Central memory CD8-positive, alpha-beta T cell (primary cell): Measurements from ENCODE around the gene CUL1.
A peak's percentile ranks its signal among the peaks of the same experiment; 100 is the strongest.

Experiments
- ATAC-seq: fragments of 150-1000 bp; cut with Tn5 transposase; replicated peaks from 2 replicates; pipeline ENCODE4 v1.10.0; 2022; ENCODE audit warnings: mild to moderate bottlenecking, moderate FRiP score, moderate number of reproducible peaks; ENCODE audit not compliant: poor library complexity, severe bottlenecking; ENCODE audit errors: extremely low read depth
- DNase-seq, 2 donors: peaks; one replicate each; pipeline ENCODE4 v3.0.0; 2021; ENCODE audit warnings: low spot score in 2 of 2
- H3K27ac Mint-ChIP-seq: one replicate; pipeline ENCODE4 v1.8.0; 2022; ENCODE audit warnings: low read depth, mild to moderate bottlenecking, moderate library complexity, mixed read lengths
- H3K27me3 Mint-ChIP-seq: one replicate; pipeline ENCODE4 v1.8.0; 2022; ENCODE audit warnings: mixed read lengths
- H3K36me3 Mint-ChIP-seq: one replicate; pipeline ENCODE4 v1.8.0; 2022; ENCODE audit warnings: mild to moderate bottlenecking, moderate library complexity, mixed read lengths; ENCODE audit not compliant: insufficient read depth
- H3K4me1 Mint-ChIP-seq: one replicate; pipeline ENCODE4 v1.8.0; 2022; ENCODE audit warnings: mixed read lengths
- H3K4me3 Mint-ChIP-seq: one replicate; pipeline ENCODE4 v1.8.0; 2022; ENCODE audit warnings: mild to moderate bottlenecking, moderate library complexity, mixed read lengths
- H3K9me3 Mint-ChIP-seq: one replicate; pipeline ENCODE4 v1.8.0; 2022; ENCODE audit warnings: mixed read lengths

The CUL1 gene

DNA sequence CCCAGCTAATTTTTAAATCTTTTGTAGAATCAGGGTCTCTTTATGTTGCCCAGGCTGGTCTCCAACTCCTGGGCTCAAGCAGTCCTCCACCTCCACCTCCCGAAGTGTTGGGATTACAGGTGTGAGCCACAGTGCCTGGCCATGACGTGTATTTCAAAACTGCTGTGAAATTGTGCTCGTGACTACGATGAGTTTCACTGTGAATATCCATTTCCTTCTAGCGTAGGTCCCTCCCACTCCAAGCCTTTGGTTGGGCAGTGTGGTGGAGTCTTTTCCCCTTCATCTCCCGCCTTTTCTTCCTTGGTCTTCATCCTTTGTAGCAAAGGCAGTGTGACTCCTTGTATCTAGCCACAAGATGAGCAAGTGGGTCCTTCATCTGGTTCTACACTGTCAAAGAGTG lies 56.2 kb downstream of the CUL1 start:
- H3K36me3 Mint-ChIP-seq = peaks cover 21% of the 10 kb centered on the region
- peaks cover 17% of the 10 kb centered on the region for H3K4me1 Mint-ChIP-seq
- peak overlapping the region; percentile 76 for H3K27ac Mint-ChIP-seq
- no peak overlapping the region for H3K4me3 Mint-ChIP-seq
- no peaks in the 10 kb centered on the region for H3K27me3 Mint-ChIP-seq
- DNase-seq = no peak
- no peak for ATAC-seq
- H3K9me3 Mint-ChIP-seq = no peaks in the 10 kb centered on the region

GRCh38 chr7:148761499-148762278 lies 63.0 kb downstream of the CUL1 start:
- H3K27ac Mint-ChIP-seq = no peak overlapping the region
- peaks cover 29% of the 10 kb centered on the region for H3K36me3 Mint-ChIP-seq
- H3K27me3 Mint-ChIP-seq = no peaks in the 10 kb centered on the region
- no peaks in the 10 kb centered on the region for H3K9me3 Mint-ChIP-seq
- H3K4me3 Mint-ChIP-seq = no peak overlapping the region
- DNase-seq (no peak), ATAC-seq (no peak)
- H3K4me1 Mint-ChIP-seq = no peaks in the 10 kb centered on the region

- Mint-ChIP-seq H3K9me3 (no peaks in the 10 kb centered on the region), H3K4me3 (no peak overlapping the region), H3K4me1 (no peaks in the 10 kb centered on the region), H3K27me3 (no peaks in the 10 kb centered on the region), H3K36me3 (peaks cover 34% of the 10 kb centered on the region), H3K27ac (peak overlapping the region; percentile 16)
- ATAC-seq (no peak), DNase-seq (no peak)
These were observed 64.9 kb downstream of the CUL1 start for GRCh38 chr7:148763622-148764021.

DNA sequence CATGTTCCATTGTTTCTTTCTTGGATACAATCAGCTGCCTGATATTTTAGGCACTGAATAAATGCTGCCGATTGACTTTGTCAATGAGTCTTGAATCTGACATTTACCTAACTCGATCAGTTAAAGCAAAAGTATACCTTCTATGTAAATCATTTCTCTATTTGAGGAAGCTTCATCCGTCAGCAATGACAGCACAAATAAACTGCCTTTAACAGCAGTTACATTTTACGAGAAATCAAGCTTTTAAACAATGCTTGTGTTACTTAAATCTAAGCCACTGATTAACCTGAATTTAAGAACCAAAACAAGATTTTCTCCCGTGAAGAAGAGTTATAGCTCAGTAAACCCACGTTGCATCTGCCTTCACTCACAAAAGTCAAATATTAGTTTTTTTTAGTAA lies 71.3 kb downstream of the CUL1 start:
- Mint-ChIP-seq H3K9me3 (no peaks in the 10 kb centered on the region), H3K4me3 (no peak overlapping the region), H3K27ac (no peak overlapping the region), H3K36me3 (peaks cover 32% of the 10 kb centered on the region), H3K4me1 (peaks cover 27% of the 10 kb centered on the region), H3K27me3 (no peaks in the 10 kb centered on the region)
- no peak for ATAC-seq
- no peak for DNase-seq

DNA sequence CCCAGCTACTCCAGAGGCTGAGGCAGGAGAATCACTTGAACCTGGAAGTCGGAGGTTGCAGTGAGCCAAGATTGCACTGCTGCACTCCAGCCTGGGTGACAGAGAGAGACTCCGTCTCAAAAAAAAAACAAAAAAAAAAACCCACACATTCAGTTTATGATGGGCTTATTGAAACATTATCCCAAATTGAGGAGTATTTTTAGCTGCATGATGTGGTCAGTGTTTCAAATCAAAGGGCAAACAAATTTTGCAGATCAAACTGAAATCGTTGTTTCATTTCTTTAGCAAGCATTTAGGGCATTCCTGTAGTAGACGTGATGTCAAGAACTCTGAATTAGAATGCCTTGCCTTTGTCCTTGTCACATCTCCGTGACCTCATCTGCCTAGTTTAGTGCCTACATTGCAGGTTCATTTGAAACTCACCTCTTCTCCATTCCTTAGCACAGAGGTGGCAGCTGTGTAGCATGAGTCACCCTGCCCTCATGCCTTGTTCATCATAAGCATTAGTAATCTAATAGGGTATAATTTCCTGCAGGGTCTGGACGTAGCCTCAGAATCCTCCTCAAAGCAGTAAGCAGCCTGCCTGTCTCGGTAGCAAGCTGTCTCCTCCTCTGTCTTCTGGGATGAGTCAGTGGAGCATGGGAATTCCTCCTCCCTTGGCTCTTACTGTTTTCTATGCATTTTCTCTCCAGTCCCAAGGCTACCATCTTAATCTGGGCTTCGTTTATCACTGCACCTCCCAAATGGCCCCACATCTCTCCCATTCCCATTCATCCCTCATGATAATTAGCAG lies 73.8 kb downstream of the CUL1 start:
- H3K9me3 Mint-ChIP-seq = no peaks in the 10 kb centered on the region
- DNase-seq = no peak
- peak overlapping the region; percentile 80 for H3K27ac Mint-ChIP-seq
- H3K4me3 Mint-ChIP-seq = peak overlapping the region; percentile 63
- H3K36me3 Mint-ChIP-seq = peaks cover 35% of the 10 kb centered on the region
- ATAC-seq = peak; percentile 29
- peaks cover 38% of the 10 kb centered on the region for H3K4me1 Mint-ChIP-seq
- H3K27me3 Mint-ChIP-seq = no peaks in the 10 kb centered on the region

GRCh38 chr7:148773334-148773733 lies 74.6 kb downstream of the CUL1 start:
- peak overlapping the region; percentile 63 for H3K4me3 Mint-ChIP-seq
- H3K27me3 Mint-ChIP-seq = no peaks in the 10 kb centered on the region
- peaks cover 27% of the 10 kb centered on the region for H3K36me3 Mint-ChIP-seq
- peaks cover 40% of the 10 kb centered on the region for H3K4me1 Mint-ChIP-seq
- ATAC-seq (peak; percentile 98), DNase-seq (peak in 1 of 2 donors; percentile 31)
- peak overlapping the region; percentile 80 for H3K27ac Mint-ChIP-seq
- no peaks in the 10 kb centered on the region for H3K9me3 Mint-ChIP-seq

- Mint-ChIP-seq H3K9me3 (no peaks in the 10 kb centered on the region), H3K27me3 (no peaks in the 10 kb centered on the region), H3K4me3 (no peak overlapping the region), H3K27ac (peak overlapping the region; percentile 80), H3K4me1 (peaks cover 51% of the 10 kb centered on the region), H3K36me3 (peaks cover 21% of the 10 kb centered on the region)
- ATAC-seq (no peak), DNase-seq (no peak)
These were observed 75.8 kb downstream of the CUL1 start for GRCh38 chr7:148774471-148774870.

GRCh38 chr7:148782757-148783456 lies 84.2 kb downstream of the CUL1 start:
- no peak overlapping the region for H3K27ac Mint-ChIP-seq
- H3K27me3 Mint-ChIP-seq = no peaks in the 10 kb centered on the region
- no peak overlapping the region for H3K4me3 Mint-ChIP-seq
- peaks cover 13% of the 10 kb centered on the region for H3K4me1 Mint-ChIP-seq
- H3K9me3 Mint-ChIP-seq = no peaks in the 10 kb centered on the region
- no peak for DNase-seq
- ATAC-seq = no peak
- H3K36me3 Mint-ChIP-seq = peaks cover 54% of the 10 kb centered on the region

- Mint-ChIP-seq H3K36me3 (peaks cover 56% of the 10 kb centered on the region), H3K4me3 (no peak overlapping the region), H3K4me1 (peaks cover 6% of the 10 kb centered on the region), H3K9me3 (no peaks in the 10 kb centered on the region), H3K27ac (no peak overlapping the region), H3K27me3 (no peaks in the 10 kb centered on the region)
- ATAC-seq (no peak), DNase-seq (no peak)
These were observed 85.3 kb downstream of the CUL1 start for GRCh38 chr7:148783801-148784527.

DNA sequence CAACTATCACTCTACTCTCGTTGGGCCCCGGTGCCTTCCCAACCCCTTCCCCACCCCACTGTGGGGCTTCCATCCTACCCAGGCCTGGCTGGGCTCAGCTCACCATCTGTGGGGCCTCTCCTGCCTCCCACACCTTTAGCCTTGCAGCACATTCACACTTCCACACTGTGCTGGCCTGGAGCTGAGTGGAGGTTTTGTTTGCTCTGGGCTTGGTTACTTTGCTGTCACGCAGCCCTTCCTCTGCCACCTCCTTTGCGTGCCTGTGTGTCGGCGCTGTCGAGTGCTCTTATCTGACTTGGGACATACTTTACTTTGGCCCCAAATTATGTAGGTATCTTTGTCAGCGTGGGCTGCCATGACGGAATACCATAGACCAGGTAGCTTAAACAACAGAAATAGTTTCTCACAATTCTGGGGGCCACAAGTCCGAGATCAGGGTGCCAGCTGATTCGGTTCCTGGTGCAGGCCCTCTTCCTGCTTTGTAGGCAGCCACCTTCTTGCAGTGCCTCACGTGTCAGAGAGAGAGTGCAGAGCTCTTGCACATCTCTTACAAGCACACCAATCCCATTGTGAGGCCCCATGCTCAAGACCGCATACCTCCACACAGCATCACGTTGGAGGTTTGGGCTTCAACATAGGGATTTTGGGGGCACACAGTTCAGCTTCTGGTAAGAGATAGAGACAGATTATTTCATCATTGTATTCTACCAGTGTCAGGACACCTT lies 89.0 kb downstream of the CUL1 start:
- Mint-ChIP-seq H3K27ac (no peak overlapping the region), H3K9me3 (no peaks in the 10 kb centered on the region), H3K4me3 (no peak overlapping the region), H3K4me1 (no peaks in the 10 kb centered on the region), H3K27me3 (no peaks in the 10 kb centered on the region), H3K36me3 (peaks cover 66% of the 10 kb centered on the region)
- no peak for ATAC-seq
- no peak for DNase-seq

DNA sequence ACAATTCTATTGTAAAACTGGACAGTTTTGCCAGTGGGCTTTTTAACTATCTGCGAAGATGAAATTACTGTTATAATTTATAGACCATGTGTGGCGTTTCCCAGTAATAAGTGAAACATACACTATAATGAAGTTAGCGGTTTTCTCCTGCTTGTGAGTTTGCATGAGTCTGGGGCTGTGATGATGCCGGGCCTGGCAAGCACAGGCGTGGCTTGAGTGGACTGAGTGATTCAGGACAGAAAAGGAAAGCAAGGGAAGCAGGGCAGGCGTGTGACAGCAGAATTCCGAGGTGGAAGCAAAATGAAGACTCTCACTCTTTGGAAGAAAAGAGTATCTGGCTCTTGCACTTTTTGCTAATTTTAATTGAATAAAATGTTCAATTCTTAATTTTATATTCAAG lies 90.5 kb downstream of the CUL1 start:
- Mint-ChIP-seq H3K4me1 (no peaks in the 10 kb centered on the region), H3K27me3 (no peaks in the 10 kb centered on the region), H3K4me3 (no peak overlapping the region), H3K9me3 (no peaks in the 10 kb centered on the region), H3K27ac (no peak overlapping the region), H3K36me3 (peaks cover 60% of the 10 kb centered on the region)
- ATAC-seq (no peak), DNase-seq (no peak)
